Measurements from ENCODE around the gene SUPT4H1.

DNA sequence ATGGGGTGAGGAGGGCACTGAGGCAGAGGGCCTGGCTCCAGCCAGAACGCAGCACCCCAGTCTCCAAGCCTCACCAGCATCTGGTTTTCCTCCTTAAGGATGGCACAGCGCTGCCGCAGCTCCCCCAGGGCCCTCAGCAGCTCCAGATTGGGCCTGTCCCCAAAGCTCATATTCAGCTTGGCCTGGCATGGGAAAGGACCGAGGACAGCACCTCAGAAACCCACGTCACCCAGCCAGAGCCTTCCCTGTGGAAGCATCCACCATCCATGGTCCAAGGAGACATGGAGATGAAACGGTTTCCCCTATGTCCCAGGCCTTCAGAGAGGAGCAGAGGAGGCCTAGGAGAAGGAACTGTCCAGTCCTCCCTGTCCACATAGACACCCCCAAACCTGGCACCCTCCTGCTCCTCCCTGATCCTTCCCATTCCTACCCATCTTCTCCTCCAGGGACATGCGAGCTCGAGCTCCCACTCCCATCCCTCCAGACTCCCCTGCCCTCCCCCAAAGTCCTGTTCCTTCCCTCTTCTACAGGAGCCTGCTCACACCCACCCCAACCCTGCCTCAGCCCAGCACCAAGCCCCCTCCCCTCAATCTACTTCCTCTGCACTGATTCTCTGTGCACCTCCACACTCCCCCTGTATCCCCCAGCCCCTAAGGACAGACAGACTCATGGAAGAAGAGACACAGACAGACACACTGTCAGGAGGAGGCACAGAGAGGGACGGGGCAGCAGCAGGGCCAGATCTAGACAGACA is 25.2 kb downstream of the SUPT4H1 start:
- TF ChIP-seq NFE2L1 (tag; IDR thresholded peaks at IDR 0.05; ENCODE audit: borderline replicate concordance, low read depth) (no peak), SAFB2 (IDR thresholded peaks at IDR 0.05; ENCODE audit: borderline replicate concordance, low read depth, low read length, severe bottlenecking) (no peak), SMARCE1 (IDR thresholded peaks at IDR 0.05) (no peak), CBX8 (IDR thresholded peaks at IDR 0.05; ENCODE audit: borderline replicate concordance, extremely low read depth, low read depth, low read length, poor library complexity, severe bottlenecking) (no peak), HMG20B (CRISPR knock-in tag; IDR thresholded peaks at IDR 0.05) (no peak), YY1 (IDR thresholded peaks at IDR 0.05; ENCODE audit: borderline replicate concordance in 1 of 3, control insufficient read depth in 1 of 3, extremely low read depth in 1 of 3, insufficient read depth in 3 of 3, insufficient read length in 1 of 3, insufficient replicate concordance in 2 of 3, low read depth in 1 of 3, low read length in 2 of 3) (no peak), ZNF436 (CRISPR knock-in tag; IDR thresholded peaks at IDR 0.05) (no peak), RAD21 (CRISPR knock-in tag; conservative IDR thresholded peaks at IDR 0.05 in 1 of 2, IDR thresholded peaks at IDR 0.05 in 1 of 2) (no peak), NRF1 (conservative IDR thresholded peaks at IDR 0.05 in 1 of 2, IDR thresholded peaks at IDR 0.05 in 1 of 2) (no peak)
- TF ChIP-seq, protein P1, sequence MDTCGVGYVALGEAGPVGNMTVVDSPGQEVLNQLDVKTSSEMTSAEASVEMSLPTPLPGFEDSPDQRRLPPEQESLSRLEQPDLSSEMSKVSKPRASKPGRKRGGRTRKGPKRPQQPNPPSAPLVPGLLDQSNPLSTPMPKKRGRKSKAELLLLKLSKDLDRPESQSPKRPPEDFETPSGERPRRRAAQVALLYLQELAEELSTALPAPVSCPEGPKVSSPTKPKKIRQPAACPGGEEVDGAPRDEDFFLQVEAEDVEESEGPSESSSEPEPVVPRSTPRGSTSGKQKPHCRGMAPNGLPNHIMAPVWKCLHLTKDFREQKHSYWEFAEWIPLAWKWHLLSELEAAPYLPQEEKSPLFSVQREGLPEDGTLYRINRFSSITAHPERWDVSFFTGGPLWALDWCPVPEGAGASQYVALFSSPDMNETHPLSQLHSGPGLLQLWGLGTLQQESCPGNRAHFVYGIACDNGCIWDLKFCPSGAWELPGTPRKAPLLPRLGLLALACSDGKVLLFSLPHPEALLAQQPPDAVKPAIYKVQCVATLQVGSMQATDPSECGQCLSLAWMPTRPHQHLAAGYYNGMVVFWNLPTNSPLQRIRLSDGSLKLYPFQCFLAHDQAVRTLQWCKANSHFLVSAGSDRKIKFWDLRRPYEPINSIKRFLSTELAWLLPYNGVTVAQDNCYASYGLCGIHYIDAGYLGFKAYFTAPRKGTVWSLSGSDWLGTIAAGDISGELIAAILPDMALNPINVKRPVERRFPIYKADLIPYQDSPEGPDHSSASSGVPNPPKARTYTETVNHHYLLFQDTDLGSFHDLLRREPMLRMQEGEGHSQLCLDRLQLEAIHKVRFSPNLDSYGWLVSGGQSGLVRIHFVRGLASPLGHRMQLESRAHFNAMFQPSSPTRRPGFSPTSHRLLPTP (IDR thresholded peaks at IDR 0.05; ENCODE audit: borderline replicate concordance, extremely low read depth, insufficient read length): no peak
- TF ChIP-seq, protein P2, sequence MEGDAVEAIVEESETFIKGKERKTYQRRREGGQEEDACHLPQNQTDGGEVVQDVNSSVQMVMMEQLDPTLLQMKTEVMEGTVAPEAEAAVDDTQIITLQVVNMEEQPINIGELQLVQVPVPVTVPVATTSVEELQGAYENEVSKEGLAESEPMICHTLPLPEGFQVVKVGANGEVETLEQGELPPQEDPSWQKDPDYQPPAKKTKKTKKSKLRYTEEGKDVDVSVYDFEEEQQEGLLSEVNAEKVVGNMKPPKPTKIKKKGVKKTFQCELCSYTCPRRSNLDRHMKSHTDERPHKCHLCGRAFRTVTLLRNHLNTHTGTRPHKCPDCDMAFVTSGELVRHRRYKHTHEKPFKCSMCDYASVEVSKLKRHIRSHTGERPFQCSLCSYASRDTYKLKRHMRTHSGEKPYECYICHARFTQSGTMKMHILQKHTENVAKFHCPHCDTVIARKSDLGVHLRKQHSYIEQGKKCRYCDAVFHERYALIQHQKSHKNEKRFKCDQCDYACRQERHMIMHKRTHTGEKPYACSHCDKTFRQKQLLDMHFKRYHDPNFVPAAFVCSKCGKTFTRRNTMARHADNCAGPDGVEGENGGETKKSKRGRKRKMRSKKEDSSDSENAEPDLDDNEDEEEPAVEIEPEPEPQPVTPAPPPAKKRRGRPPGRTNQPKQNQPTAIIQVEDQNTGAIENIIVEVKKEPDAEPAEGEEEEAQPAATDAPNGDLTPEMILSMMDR (IDR thresholded peaks at IDR 0.05 in 2 of 3, conservative IDR thresholded peaks at IDR 0.05 in 1 of 3; ENCODE audit: insufficient read depth in 2 of 3, low read depth in 1 of 3, low read length in 3 of 3): no peak
